CD14-positive monocyte (primary cell): ENCODE measurements around the gene FGF19. TPM values are rescaled to one million over a fixed set of nuclear protein-coding genes. Genes with fewer than 3 reads are reported as not detected.
A peak's percentile ranks its signal among the peaks of the same experiment; 100 is the strongest.

ENCODE experiments used
- DNase-seq, 3 donors: peaks; one replicate each; pipeline ENCODE4 v3.0.0-alpha.2; 2011 to 2022
- H2AFZ ChIP-seq: 2 replicates; pipeline ENCODE4 v1.6.0; 2012; ENCODE audit warnings: mild to moderate bottlenecking, low read depth, low read length, inconsistent platforms; ENCODE audit not compliant: insufficient read depth, poor library complexity, severe bottlenecking
- H3K27ac ChIP-seq, 2 donors: 1 replicate in 1 of 2; 2 replicates in 1 of 2; pipeline ENCODE4 v1.5.1; 2012 to 2013; ENCODE audit warnings: low read length in 2 of 2, control low read depth in 1 of 2, inconsistent platforms in 1 of 2, low read depth in 1 of 2, mild to moderate bottlenecking in 1 of 2
- H3K27me3 ChIP-seq, 2 donors: one replicate each; pipeline versions ENCODE4 v1.6.0 to v1.6.1; 2011 to 2013; ENCODE audit warnings: low read length in 2 of 2; ENCODE audit not compliant: control insufficient read depth in 2 of 2, insufficient read depth in 2 of 2
- H3K36me3 ChIP-seq, 2 donors: replicated peaks in 1 of 2; 1 replicate in 1 of 2; 2 replicates in 1 of 2; pipeline versions ENCODE4 v1.5.1 to v1.6.1; 2012 to 2013; ENCODE audit warnings: low read length in 2 of 2, control low read depth in 1 of 2, inconsistent platforms in 1 of 2, mild to moderate bottlenecking in 1 of 2; ENCODE audit not compliant: insufficient read depth in 2 of 2, control insufficient read depth in 1 of 2
- H3K4me1 ChIP-seq, 2 donors: 1 replicate in 1 of 2; 2 replicates in 1 of 2; pipeline versions ENCODE4 v1.5.1 to v1.6.1; 2012 to 2013; ENCODE audit warnings: low read length in 2 of 2, control low read depth in 1 of 2, inconsistent platforms in 1 of 2, mild to moderate bottlenecking in 1 of 2, moderate library complexity in 1 of 2; ENCODE audit not compliant: insufficient read depth in 2 of 2, control insufficient read depth in 1 of 2
- H3K4me2 ChIP-seq: replicated peaks from 2 replicates; pipeline ENCODE3; 2012; ENCODE audit warnings: low read length, moderate library complexity, mild to moderate bottlenecking; ENCODE audit not compliant: poor library complexity, severe bottlenecking; ENCODE audit errors: extremely low read depth
- H3K4me3 ChIP-seq, 3 experiments: fragments of 200-600 bp in 1 of 3; sonication (generic) in 1 of 3; replicated peaks in 1 of 3; 1 replicate in 2 of 3; 2 replicates in 1 of 3; pipeline ENCODE4 v1.5.1; 2011 to 2013; ENCODE audit warnings: low read length in 3 of 3, mild to moderate bottlenecking in 3 of 3, control low read depth in 2 of 3, low read depth in 2 of 3, inconsistent platforms in 1 of 3, moderate library complexity in 1 of 3
- H3K79me2 ChIP-seq: 2 replicates; pipeline ENCODE4 v1.6.0; 2012; ENCODE audit warnings: mild to moderate bottlenecking, control low read depth, inconsistent platforms, low read length, moderate library complexity; ENCODE audit not compliant: insufficient read depth
- H3K9ac ChIP-seq: 2 replicates; pipeline ENCODE4 v1.6.0; 2017; ENCODE audit warnings: low read length, mild to moderate bottlenecking; ENCODE audit not compliant: insufficient read depth, poor library complexity, severe bottlenecking
- H3K9me3 ChIP-seq, 2 donors: replicated peaks in 1 of 2; 1 replicate in 1 of 2; 2 replicates in 1 of 2; pipeline versions ENCODE4 v1.5.1 to v1.6.1; 2012 to 2013; ENCODE audit warnings: low read length in 2 of 2, control low read depth in 1 of 2; ENCODE audit not compliant: control insufficient read depth in 1 of 2, insufficient read depth in 1 of 2
- H4K20me1 ChIP-seq: 2 replicates; pipeline ENCODE4 v1.6.0; 2012; ENCODE audit warnings: mild to moderate bottlenecking, low read length, control low read depth, moderate library complexity; ENCODE audit not compliant: insufficient read depth
- H3K27ac Mint-ChIP-seq, 7 donors: one replicate each; pipeline ENCODE4 v1.8.0; 2020; ENCODE audit warnings: mild to moderate bottlenecking in 7 of 7, mixed read lengths in 7 of 7, moderate library complexity in 6 of 7, inconsistent platforms in 2 of 7
- H3K27me3 Mint-ChIP-seq, 3 donors: one replicate each; pipeline ENCODE4 v1.8.0; 2021 to 2022; ENCODE audit warnings: low read depth in 3 of 3, mild to moderate bottlenecking in 3 of 3, mixed read lengths in 3 of 3, moderate library complexity in 3 of 3, inconsistent platforms in 1 of 3
- H3K36me3 Mint-ChIP-seq, 2 donors: one replicate each; pipeline ENCODE4 v1.8.0; 2020; ENCODE audit warnings: mixed read lengths in 2 of 2, inconsistent platforms in 1 of 2, mild to moderate bottlenecking in 1 of 2
- H3K4me1 Mint-ChIP-seq: one replicate; pipeline ENCODE4 v1.8.0; 2020; ENCODE audit warnings: mild to moderate bottlenecking, mixed read lengths
- H3K4me3 Mint-ChIP-seq, 2 donors: one replicate each; pipeline ENCODE4 v1.8.0; 2020; ENCODE audit warnings: mild to moderate bottlenecking in 2 of 2, mixed read lengths in 2 of 2, moderate library complexity in 1 of 2
- H3K9me3 Mint-ChIP-seq, 7 donors: one replicate each; pipeline ENCODE4 v1.8.0; 2020 to 2022; ENCODE audit warnings: mixed read lengths in 7 of 7, mild to moderate bottlenecking in 6 of 7, moderate library complexity in 6 of 7, inconsistent platforms in 2 of 7
- whole genome bisulfite sequencing: methylation state at CpG from one replicate; pipeline ENCODE4 v1.1.5; 2013; ENCODE audit warnings: missing lambda C conversion rate; ENCODE audit not compliant: insufficient coverage; 5-methylcytosine and 5-hydroxymethylcytosine counted together
- intact Hi-C, 2 donors: fragments of 100-400 bp; cut with micrococcal nuclease; formaldehyde crosslinking; loops; one replicate each; pipeline versions ENCODE4 v1.15.0 to v1.15.1; 2023
- polyA plus RNA-seq, 3 donors: library from polyadenylated mRNA; depleted of rRNA in 1 of 3; unstranded in 2 of 3; stranded (reverse) in 1 of 3; fragments of 300-500 nt in 2 of 3; fragments of >200 nt in 1 of 3; fragmentation: Illumina TruSeq in 2 of 3; gene quantifications; 1 replicate in 2 of 3; 2 replicates in 1 of 3; pipeline ENCODE4 v1.2.3, GENCODE V29; 2012 to 2021
- TF ChIP-seq, protein P1 (sequence below): fragments of 200-600 bp; IDR thresholded peaks from one replicate; pipeline ENCODE4 v1.8.0; 2022; ENCODE audit warnings: antibody characterized with exemption, mild to moderate bottlenecking

Gene FGF19
- polyA plus RNA-seq, 3 donors, result not detected

DNA sequence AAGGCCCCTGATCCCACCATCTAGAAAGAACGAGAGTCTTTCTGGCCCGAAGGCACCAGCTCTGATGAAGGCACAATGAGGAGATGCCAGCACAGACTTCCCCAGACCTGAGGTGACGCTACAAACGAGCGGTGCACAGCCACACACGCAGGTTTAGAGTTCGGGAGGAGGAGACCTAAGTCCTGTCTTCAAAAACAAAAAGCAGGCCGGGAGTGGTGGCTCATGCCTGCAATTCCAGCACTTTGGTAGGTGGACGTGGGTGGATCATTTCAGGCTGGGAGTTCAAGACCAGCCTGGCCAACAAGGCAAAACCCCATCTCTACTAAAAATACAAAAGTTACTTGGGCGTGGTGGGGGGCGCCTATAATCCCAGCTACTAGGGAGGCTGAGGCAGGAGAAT lies 38.2 kb downstream of the FGF19 start:
- no peak overlapping the region for H3K4me3 Mint-ChIP-seq
- TF ChIP-seq, protein P1, sequence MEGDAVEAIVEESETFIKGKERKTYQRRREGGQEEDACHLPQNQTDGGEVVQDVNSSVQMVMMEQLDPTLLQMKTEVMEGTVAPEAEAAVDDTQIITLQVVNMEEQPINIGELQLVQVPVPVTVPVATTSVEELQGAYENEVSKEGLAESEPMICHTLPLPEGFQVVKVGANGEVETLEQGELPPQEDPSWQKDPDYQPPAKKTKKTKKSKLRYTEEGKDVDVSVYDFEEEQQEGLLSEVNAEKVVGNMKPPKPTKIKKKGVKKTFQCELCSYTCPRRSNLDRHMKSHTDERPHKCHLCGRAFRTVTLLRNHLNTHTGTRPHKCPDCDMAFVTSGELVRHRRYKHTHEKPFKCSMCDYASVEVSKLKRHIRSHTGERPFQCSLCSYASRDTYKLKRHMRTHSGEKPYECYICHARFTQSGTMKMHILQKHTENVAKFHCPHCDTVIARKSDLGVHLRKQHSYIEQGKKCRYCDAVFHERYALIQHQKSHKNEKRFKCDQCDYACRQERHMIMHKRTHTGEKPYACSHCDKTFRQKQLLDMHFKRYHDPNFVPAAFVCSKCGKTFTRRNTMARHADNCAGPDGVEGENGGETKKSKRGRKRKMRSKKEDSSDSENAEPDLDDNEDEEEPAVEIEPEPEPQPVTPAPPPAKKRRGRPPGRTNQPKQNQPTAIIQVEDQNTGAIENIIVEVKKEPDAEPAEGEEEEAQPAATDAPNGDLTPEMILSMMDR, result no peak
- Histone ChIP-seq H3K4me3 (no peak overlapping the region), H3K4me2 (no peak overlapping the region), H3K9ac (no peak overlapping the region), H4K20me1 (peaks cover 38% of the 10 kb centered on the region), H3K36me3 (peaks cover 48 to 73% of the 10 kb centered on the region in 2 donors), H3K27ac (no peak overlapping the region), H3K27me3 (no peaks in the 10 kb centered on the region), H3K79me2 (no peaks in the 10 kb centered on the region), H3K9me3 (no peaks in the 10 kb centered on the region), H3K4me1 (no peaks in the 10 kb centered on the region), H2AFZ (no peak overlapping the region)
- peaks cover 63 to 77% of the 10 kb centered on the region in 2 donors for H3K36me3 Mint-ChIP-seq
- DNase-seq, result no peak
- H3K4me1 Mint-ChIP-seq, result peaks cover 12% of the 10 kb centered on the region
- intact Hi-C loops, result no loop called here
- H3K9me3 Mint-ChIP-seq, result peaks cover 0 to 2% (median 0%) of the 10 kb centered on the region in 7 donors
- peak overlapping the region in 2 of 7 donors; percentile 21 to 32 for H3K27ac Mint-ChIP-seq
- H3K27me3 Mint-ChIP-seq, result peaks cover 0 to 1% (median 0%) of the 10 kb centered on the region in 3 donors
- WGBS, result 100% methylated on average over 7 of the region's 11 CpGs

DNA sequence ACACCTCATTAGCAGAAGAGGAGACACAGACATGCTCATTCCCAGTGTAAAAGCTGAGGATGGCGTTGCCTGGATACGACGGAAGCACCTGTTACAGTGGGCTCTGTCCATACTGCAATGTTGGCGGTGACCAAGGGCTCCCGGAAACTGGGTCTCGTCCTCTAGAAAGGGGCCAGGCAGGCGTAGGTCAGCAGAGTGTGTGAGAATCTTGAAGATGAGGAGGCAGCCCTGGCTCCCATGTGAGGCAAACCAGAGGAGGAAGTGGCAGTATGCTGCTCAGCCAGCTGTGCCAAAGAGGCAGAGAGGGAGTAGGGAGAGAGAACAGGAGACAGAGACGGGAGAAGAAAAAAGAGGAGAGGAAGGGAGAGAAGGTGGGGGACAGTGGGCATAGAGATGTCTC lies 38.9 kb downstream of the FGF19 start:
- Histone ChIP-seq H3K79me2 (no peaks in the 10 kb centered on the region), H3K9ac (no peak overlapping the region), H3K9me3 (no peaks in the 10 kb centered on the region), H3K4me1 (no peaks in the 10 kb centered on the region), H3K27ac (no peak overlapping the region), H4K20me1 (peaks cover 31% of the 10 kb centered on the region), H2AFZ (no peak overlapping the region), H3K27me3 (no peaks in the 10 kb centered on the region), H3K36me3 (peaks cover 43 to 66% of the 10 kb centered on the region in 2 donors), H3K4me3 (no peak overlapping the region), H3K4me2 (no peak overlapping the region)
- no peak for DNase-seq
- Mint-ChIP-seq H3K27me3 (peaks cover 0 to 3% (median 2%) of the 10 kb centered on the region in 3 donors), H3K36me3 (peaks cover 61 to 69% of the 10 kb centered on the region in 2 donors), H3K9me3 (peaks cover 0 to 2% (median 0%) of the 10 kb centered on the region in 7 donors), H3K4me3 (no peak overlapping the region), H3K27ac (no peak overlapping the region), H3K4me1 (peaks cover 8% of the 10 kb centered on the region)
- intact Hi-C loops, result no loop called here
- TF ChIP-seq, protein P1, result no peak
- 94% methylated on average over 8 of the region's 8 CpGs for WGBS
